Measurements from ENCODE around the gene TCEANC2. TPM values are rescaled to one million over a fixed set of nuclear protein-coding genes. Genes with fewer than 3 reads are reported as not detected.

The TCEANC2 gene
- total and polyA plus RNA-seq, 2 experiments from 2014 or later, result 6.0 to 6.3 TPM

DNA sequence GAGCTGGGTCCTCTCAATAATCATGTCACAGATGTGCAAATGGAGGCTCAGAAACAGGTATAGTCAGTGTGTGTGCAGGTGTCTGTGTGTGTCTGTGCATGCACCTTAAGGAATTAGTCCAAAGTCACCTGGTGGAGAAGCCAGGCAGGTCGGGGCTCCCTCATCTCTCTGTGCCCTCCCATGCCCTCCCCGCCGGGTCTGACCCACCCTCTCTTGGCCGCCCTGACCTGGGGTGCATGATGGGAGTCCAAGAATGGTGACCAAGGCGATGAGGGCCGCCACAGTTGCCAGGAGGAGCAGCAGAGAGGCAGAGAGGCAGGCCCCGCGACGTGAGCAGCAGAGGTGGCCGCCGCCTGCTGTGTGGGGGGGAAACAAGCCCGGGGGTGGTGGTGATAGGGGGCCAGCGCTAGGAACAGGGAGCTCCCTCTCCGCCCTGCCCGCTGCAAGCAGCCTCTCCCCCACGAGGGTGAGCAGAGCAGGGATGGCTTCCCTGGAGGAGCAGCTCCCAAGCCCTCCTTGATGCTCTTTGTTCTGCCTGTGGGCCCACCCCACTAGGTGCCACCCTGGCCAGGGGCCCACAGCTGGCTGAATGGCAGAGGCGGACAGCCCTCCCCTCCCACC, 39.3 kb upstream of the TCEANC2 start:
- H3K4me1 ChIP-seq (ENCODE audit: insufficient read depth), result no peaks in the 10 kb centered on the region
- H3K79me2 ChIP-seq (replicated peaks; ENCODE audit: insufficient read depth), result no peaks in the 10 kb centered on the region
- Mint-ChIP-seq H3K9me3 (no peaks in the 10 kb centered on the region), H3K4me3 (no peak overlapping the region), H3K27ac (no peak overlapping the region), H3K4me1 (peaks cover 8% of the 10 kb centered on the region), H3K36me3 (ENCODE audit: low read depth) (no peaks in the 10 kb centered on the region), H3K27me3 (ENCODE audit: insufficient read depth, low read depth, poor library complexity) (peaks cover 11% of the 10 kb centered on the region)
- H2AFZ ChIP-seq, result no peak overlapping the region; the same call in 1 of the 2 replicates
- TF ChIP-seq POLR2AphosphoS5 (IDR thresholded peaks at IDR 0.05; ENCODE audit: low read depth), result no peak
- TF ChIP-seq EZH2 (IDR thresholded peaks at IDR 0.05; ENCODE audit: low read depth, unreplicated experiment), result no peak
- TF ChIP-seq REST (IDR thresholded peaks at IDR 0.05; ENCODE audit: unreplicated experiment), result no peak
- TF ChIP-seq EZH2phosphoT487 (IDR thresholded peaks at IDR 0.05; ENCODE audit: unreplicated experiment), result no peak
- no peak for TF ChIP-seq ZNF114 (CRISPR knock-in tag; IDR thresholded peaks at IDR 0.05)
- TF ChIP-seq, protein P1, sequence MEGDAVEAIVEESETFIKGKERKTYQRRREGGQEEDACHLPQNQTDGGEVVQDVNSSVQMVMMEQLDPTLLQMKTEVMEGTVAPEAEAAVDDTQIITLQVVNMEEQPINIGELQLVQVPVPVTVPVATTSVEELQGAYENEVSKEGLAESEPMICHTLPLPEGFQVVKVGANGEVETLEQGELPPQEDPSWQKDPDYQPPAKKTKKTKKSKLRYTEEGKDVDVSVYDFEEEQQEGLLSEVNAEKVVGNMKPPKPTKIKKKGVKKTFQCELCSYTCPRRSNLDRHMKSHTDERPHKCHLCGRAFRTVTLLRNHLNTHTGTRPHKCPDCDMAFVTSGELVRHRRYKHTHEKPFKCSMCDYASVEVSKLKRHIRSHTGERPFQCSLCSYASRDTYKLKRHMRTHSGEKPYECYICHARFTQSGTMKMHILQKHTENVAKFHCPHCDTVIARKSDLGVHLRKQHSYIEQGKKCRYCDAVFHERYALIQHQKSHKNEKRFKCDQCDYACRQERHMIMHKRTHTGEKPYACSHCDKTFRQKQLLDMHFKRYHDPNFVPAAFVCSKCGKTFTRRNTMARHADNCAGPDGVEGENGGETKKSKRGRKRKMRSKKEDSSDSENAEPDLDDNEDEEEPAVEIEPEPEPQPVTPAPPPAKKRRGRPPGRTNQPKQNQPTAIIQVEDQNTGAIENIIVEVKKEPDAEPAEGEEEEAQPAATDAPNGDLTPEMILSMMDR (conservative IDR thresholded peaks at IDR 0.05; ENCODE audit: low read depth in 2 of 2), result no peak
- TF ChIP-seq, protein P2, sequence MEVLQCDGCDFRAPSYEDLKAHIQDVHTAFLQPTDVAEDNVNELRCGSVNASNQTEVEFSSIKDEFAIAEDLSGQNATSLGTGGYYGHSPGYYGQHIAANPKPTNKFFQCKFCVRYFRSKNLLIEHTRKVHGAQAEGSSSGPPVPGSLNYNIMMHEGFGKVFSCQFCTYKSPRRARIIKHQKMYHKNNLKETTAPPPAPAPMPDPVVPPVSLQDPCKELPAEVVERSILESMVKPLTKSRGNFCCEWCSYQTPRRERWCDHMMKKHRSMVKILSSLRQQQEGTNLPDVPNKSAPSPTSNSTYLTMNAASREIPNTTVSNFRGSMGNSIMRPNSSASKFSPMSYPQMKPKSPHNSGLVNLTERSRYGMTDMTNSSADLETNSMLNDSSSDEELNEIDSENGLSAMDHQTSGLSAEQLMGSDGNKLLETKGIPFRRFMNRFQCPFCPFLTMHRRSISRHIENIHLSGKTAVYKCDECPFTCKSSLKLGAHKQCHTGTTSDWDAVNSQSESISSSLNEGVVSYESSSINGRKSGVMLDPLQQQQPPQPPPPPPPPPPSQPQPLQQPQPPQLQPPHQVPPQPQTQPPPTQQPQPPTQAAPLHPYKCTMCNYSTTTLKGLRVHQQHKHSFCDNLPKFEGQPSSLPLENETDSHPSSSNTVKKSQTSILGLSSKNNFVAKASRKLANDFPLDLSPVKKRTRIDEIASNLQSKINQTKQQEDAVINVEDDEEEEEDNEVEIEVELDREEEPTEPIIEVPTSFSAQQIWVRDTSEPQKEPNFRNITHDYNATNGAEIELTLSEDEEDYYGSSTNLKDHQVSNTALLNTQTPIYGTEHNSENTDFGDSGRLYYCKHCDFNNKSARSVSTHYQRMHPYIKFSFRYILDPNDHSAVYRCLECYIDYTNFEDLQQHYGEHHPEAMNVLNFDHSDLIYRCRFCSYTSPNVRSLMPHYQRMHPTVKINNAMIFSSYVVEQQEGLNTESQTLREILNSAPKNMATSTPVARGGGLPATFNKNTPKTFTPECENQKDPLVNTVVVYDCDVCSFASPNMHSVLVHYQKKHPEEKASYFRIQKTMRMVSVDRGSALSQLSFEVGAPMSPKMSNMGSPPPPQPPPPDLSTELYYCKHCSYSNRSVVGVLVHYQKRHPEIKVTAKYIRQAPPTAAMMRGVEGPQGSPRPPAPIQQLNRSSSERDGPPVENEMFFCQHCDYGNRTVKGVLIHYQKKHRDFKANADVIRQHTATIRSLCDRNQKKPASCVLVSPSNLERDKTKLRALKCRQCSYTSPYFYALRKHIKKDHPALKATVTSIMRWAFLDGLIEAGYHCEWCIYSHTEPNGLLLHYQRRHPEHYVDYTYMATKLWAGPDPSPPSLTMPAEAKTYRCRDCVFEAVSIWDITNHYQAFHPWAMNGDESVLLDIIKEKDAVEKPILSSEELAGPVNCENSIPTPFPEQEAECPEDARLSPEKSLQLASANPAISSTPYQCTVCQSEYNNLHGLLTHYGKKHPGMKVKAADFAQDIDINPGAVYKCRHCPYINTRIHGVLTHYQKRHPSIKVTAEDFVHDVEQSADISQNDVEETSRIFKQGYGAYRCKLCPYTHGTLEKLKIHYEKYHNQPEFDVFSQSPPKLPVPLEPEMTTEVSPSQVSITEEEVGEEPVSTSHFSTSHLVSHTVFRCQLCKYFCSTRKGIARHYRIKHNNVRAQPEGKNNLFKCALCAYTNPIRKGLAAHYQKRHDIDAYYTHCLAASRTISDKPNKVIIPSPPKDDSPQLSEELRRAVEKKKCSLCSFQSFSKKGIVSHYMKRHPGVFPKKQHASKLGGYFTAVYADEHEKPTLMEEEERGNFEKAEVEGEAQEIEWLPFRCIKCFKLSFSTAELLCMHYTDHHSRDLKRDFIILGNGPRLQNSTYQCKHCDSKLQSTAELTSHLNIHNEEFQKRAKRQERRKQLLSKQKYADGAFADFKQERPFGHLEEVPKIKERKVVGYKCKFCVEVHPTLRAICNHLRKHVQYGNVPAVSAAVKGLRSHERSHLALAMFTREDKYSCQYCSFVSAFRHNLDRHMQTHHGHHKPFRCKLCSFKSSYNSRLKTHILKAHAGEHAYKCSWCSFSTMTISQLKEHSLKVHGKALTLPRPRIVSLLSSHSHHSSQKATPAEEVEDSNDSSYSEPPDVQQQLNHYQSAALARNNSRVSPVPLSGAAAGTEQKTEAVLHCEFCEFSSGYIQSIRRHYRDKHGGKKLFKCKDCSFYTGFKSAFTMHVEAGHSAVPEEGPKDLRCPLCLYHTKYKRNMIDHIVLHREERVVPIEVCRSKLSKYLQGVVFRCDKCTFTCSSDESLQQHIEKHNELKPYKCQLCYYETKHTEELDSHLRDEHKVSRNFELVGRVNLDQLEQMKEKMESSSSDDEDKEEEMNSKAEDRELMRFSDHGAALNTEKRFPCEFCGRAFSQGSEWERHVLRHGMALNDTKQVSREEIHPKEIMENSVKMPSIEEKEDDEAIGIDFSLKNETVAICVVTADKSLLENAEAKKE (CRISPR knock-in tag; IDR thresholded peaks at IDR 0.05), result no peak
- TF ChIP-seq CREB1 (CRISPR knock-in tag; IDR thresholded peaks at IDR 0.05; ENCODE audit: low read depth), result no peak
- TF ChIP-seq ZNF331 (CRISPR knock-in tag; IDR thresholded peaks at IDR 0.05; ENCODE audit: low read depth), result no peak
- no peak for TF ChIP-seq NANOG (IDR thresholded peaks at IDR 0.05; ENCODE audit: borderline replicate concordance)
- TF ChIP-seq JUNB (IDR thresholded peaks at IDR 0.05; ENCODE audit: unreplicated experiment), result no peak
- no peak for TF ChIP-seq STAT1 (IDR thresholded peaks at IDR 0.05; ENCODE audit: unreplicated experiment)
- TF ChIP-seq, protein P3, sequence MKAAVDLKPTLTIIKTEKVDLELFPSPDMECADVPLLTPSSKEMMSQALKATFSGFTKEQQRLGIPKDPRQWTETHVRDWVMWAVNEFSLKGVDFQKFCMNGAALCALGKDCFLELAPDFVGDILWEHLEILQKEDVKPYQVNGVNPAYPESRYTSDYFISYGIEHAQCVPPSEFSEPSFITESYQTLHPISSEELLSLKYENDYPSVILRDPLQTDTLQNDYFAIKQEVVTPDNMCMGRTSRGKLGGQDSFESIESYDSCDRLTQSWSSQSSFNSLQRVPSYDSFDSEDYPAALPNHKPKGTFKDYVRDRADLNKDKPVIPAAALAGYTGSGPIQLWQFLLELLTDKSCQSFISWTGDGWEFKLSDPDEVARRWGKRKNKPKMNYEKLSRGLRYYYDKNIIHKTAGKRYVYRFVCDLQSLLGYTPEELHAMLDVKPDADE (IDR thresholded peaks at IDR 0.05), result no peak
- no peak overlapping the region for H3K4me3 ChIP-seq
- H3K27me3 ChIP-seq (ENCODE audit: insufficient read depth), result no peaks in the 10 kb centered on the region
- no peak overlapping the region for H3K4me2 ChIP-seq
- no peaks in the 10 kb centered on the region for H3F3A ChIP-seq (replicated peaks; ENCODE audit: low read depth)
- H3K27ac ChIP-seq (ENCODE audit: low read depth), result no peak overlapping the region
- ATAC-seq (no peak; the same call in 1 of the 3 replicates), DNase-seq (ENCODE audit: low spot score) (peak; percentile 8)
- H3K36me3 ChIP-seq (ENCODE audit: insufficient read depth), result no peaks in the 10 kb centered on the region
- no peaks in the 10 kb centered on the region; the same call in 1 of the 2 replicates for H3K9me2 ChIP-seq (ENCODE audit: insufficient read depth)
- H4K20me1 ChIP-seq (replicated peaks; ENCODE audit: insufficient read depth), result no peaks in the 10 kb centered on the region
